ENCODE measurements around the gene HIRA.

DNA sequence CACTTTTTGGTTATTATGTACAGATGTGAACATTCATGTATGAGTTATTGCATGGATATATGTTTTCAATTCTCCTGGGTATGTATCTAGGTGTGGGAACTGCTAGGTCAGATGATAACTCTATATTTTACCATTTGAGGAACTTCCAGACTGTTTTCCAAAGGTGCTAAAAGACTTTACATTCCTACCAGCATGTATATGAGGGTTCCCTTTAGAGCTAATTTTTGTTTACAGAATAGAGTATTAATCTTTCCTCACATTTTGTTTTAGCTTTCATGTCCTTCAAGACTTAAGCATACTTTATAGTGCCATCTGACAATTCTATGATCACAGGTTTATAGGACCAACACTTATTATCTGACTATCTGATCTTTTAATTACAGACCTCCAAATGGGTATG is 59.6 kb downstream of the HIRA start:
- TF ChIP-seq, protein P1, sequence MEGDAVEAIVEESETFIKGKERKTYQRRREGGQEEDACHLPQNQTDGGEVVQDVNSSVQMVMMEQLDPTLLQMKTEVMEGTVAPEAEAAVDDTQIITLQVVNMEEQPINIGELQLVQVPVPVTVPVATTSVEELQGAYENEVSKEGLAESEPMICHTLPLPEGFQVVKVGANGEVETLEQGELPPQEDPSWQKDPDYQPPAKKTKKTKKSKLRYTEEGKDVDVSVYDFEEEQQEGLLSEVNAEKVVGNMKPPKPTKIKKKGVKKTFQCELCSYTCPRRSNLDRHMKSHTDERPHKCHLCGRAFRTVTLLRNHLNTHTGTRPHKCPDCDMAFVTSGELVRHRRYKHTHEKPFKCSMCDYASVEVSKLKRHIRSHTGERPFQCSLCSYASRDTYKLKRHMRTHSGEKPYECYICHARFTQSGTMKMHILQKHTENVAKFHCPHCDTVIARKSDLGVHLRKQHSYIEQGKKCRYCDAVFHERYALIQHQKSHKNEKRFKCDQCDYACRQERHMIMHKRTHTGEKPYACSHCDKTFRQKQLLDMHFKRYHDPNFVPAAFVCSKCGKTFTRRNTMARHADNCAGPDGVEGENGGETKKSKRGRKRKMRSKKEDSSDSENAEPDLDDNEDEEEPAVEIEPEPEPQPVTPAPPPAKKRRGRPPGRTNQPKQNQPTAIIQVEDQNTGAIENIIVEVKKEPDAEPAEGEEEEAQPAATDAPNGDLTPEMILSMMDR (IDR thresholded peaks at IDR 0.05; ENCODE audit: low read length): no peak
- TF ChIP-seq EZH2phosphoT487 (IDR thresholded peaks at IDR 0.05; ENCODE audit: low read length) (no peak), EZH2 (optimal IDR thresholded peaks at IDR 0.05; ENCODE audit: low read depth, low read length) (no peak)
